ENCODE measurements around the gene INTS13.
A peak's percentile ranks its signal among the peaks of the same experiment; 100 is the strongest.
"Not testable (repeated sequence)": the region's sequence is repeated elsewhere in the genome, so short reads cannot be mapped to it uniquely, and the experiment has no call there.

The INTS13 gene, protein sequence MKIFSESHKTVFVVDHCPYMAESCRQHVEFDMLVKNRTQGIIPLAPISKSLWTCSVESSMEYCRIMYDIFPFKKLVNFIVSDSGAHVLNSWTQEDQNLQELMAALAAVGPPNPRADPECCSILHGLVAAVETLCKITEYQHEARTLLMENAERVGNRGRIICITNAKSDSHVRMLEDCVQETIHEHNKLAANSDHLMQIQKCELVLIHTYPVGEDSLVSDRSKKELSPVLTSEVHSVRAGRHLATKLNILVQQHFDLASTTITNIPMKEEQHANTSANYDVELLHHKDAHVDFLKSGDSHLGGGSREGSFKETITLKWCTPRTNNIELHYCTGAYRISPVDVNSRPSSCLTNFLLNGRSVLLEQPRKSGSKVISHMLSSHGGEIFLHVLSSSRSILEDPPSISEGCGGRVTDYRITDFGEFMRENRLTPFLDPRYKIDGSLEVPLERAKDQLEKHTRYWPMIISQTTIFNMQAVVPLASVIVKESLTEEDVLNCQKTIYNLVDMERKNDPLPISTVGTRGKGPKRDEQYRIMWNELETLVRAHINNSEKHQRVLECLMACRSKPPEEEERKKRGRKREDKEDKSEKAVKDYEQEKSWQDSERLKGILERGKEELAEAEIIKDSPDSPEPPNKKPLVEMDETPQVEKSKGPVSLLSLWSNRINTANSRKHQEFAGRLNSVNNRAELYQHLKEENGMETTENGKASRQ

DNA sequence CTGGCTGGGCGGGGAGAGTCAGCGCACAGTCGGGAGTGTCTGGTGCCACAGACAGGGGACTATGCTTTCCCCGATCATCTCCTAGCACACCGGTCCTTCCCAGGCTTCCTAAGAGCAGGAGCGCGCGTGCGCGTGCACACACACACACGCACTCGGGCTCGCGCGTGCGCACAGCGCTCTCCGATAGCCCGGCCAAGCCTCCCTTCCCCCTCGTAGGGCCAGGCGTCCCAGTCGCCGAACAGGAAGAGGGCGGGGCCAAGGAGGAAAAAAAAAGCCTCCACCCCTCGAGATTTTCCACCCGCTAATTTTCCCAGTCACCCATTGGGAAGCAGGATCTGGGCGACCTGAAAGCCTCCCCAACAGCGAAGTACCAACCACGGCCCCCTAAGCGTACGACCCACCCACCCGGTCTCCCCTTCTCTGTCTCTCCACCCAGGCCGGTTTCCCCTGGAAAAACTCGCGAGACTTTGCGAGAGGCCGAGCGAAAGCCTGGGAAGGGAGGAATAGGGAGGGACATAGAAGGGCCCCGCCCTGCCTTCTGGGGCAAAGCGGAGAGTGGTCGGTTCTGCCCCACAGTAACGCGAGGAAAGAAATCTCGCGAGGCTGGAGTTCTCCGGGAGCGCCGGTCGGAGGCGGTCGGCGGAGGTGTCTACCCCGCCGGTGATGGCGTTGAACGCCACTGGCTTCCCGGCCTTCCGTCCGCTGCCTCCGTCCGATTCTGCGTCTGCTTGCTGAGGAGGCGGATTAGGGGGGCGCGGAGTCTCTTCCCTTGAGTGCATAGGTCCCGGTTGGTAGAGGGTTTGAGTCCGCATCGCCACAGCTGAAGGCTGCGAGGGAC is at the start of gene INTS13, which contains the start of gene FGFR1OP2:
Gene INTS13, minus strand, starts transcription at position 119 of the 838 bp plus-strand sequence. CDS start 1,178 bp downstream, outside the sequence.
Gene FGFR1OP2, plus strand, starts transcription at position 608 of the 838 bp plus-strand sequence. CDS start 15,689 bp downstream, outside the sequence.
- DNase-seq (ENCODE audit: low read depth): peak; percentile 100

DNA sequence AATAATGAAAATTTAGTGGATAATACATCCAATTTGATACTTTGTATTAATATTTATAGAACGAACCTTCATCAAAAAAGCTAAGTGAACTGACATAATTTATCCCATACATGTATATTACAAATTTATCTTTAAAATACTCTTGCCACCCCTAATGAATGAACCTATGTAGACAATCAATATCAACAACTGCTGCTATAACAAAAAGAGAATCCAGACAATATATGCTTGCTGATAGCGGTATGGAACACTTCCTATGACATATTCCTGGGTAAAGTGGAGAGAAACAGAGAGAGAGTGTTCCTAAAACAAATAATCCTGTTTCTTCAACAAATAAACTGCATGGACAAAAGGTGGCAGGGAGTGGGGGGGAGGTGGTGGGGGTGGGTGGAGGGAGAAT is 45.1 kb upstream of the INTS13 start:
- DNase-seq (ENCODE audit: low read depth): no peak

DNA sequence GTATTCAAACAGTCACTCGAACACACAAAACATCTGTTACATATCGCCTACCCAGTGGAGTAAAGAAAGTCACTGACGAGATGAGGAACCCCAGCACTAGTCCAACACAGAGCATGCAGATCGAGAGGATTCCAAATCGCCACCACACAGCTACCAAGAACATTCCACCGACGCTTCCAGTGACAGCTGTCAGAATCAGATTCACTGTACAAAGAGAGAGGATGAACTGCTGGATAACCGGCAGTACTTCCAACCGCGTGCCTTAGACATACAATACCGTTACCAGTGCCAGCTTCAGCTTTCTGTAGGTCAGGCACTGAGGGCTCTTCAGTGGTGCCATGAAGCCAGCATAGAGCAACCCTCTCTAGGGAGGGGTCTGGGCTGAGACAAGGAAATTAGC is 42.0 kb upstream of the INTS13 start:
- DNase-seq (ENCODE audit: low read depth): no peak

DNA sequence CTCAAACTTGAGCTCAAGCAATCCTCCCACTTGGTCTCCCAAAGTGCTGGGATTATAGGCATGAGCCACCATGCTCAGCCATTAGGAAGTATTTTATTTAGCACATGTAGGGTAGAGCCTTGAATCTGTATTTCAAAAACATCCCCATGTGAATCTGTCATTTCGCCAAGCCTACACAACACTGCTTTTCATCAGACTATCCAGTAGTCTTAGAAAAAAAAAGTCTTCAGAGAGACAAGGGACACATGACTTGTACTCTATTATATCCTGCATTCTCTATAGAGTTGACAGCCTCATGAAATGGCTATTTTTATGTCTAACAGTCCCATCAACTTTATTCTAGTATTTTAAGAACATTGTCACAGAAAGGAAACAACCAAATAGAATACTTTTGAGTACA is 41.0 kb upstream of the INTS13 start:
- DNase-seq (ENCODE audit: low read depth): no peak

DNA sequence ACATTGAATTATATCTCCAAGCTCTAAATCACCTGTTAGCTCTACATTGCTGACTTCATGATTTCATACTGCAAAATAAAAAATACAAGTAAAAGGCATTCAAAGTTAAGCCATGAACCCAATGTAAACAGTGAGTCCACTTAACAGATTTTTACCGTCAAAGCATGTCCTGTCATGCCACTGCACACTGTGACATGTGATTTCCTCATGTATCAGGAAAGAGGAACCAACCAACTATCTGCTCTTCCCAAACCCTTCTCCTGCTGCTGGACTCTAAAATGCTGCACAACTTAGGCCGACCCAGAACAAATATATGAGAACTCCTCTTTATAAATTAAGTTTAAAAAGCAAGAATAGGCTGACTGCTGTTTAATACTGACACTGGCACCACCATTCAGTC is 38.9 kb upstream of the INTS13 start:
- no peak for DNase-seq (ENCODE audit: low read depth)

DNA sequence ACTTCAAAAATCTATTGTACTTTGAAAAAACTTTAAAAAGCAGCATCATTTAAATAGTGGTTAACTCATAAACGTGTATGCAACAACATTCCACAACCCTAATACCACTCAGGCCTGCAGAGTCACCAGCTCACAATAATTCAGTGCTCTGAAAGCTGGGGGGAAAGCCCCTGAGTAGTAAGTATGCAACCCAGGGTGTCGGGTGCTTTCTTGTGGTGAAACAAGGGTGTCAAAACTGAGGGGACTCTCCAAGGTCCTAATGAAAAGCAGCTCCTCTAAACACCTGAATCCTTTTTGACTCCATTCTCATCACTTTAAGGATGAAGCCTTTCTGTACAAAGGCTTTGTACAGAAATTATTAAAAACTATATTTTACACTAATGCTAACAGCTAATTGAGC is 34.2 kb upstream of the INTS13 start:
- DNase-seq (ENCODE audit: low read depth): no peak

DNA sequence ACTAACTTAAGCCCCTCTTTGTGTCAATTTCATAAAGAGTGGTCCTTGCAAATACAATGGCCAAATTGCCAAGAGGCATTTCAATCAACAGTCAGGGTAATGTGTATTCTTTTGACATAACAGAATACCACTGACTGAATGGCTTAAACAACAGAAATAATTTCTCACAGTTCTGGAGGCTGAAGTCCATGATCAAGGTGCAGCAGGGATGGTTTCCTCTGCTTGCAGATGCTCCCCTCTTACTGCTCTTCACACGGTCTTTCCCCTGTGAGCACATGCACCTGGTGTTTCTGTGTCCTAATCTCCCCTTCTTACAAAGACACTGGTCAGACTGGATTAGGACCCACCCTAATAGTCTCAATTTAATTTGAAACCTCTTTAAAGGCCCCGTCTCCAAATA is 32.4 kb upstream of the INTS13 start:
- DNase-seq (ENCODE audit: low read depth): no peak

DNA sequence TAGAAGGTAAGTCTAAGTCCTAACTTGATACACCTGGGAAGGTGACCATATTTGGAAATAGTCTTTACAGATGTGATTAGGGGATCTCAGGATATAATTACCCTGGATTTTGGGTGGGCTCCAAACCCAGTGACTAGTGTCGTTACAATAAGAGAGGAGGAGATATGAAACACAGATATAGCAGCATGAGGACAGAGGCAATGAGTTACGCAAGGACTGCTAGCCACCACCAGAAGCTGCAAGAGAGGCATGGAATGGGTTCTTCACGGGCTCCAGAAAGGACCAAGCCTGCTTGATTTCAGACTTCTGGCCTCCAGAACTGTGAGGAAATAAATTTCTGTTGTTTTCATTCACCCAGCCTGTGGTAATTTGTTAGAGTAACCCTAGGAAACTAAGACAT is 29.1 kb upstream of the INTS13 start:
- DNase-seq (ENCODE audit: low read depth): no peak

DNA sequence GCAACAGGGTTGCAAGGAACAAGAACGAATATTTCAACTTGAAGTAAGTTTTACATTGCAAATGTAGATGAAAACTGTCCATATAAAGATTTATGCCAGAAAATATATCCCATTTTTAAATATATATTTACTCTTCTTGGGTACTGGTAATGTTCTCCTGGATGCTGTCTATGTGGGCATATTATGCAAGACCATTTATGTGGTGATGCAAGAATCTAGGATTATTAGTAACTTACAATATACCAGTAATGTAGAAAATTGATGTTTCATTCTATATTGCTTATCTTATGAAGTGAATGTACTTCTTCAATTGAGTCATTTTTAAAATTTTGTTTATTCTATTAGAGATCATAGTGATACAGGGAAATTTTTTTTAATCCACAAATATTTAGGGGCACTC is 25.6 kb upstream of the INTS13 start:
- no peak for DNase-seq (ENCODE audit: low read depth)

DNA sequence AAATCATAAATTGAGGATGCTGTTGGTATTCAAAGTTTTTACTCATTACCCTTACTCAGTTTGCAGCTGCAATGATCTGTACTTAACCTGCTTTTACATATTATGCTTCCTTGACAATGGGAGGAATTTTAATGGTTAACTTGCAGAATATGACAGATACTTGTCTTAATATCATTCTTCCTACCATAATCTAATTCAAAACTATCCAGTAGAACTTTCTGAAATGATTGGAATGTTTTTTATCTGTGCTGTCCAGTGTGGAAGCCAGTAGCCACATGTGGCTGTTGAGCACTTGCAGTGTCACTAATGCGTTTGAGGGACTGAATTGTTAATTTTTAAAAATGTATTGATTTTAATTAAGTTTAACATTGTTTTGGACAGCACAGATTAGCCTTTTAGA is 24.0 kb upstream of the INTS13 start:
- DNase-seq (ENCODE audit: low read depth): no peak

DNA sequence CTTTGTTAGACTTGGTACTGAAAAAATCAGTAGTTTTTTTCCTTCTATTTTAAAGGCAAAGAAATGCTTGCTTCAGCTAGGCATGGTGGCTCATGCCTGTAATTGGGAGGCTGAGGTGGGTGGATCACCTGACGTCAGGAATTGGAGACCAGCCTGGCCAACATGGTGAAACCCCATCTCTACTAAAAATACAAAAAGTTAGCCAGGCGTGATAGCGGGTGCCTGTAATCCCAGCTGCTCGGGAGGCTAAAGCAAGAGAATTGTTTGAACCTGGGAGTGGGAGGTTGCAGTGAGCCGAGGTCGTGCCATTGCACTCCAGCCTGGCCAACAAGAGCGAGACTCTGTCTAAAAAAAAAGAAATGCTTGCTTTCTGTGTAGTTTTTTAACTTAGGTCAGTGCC is 23.6 kb upstream of the INTS13 start:
- not testable (repeated sequence) for DNase-seq (ENCODE audit: low read depth)

DNA sequence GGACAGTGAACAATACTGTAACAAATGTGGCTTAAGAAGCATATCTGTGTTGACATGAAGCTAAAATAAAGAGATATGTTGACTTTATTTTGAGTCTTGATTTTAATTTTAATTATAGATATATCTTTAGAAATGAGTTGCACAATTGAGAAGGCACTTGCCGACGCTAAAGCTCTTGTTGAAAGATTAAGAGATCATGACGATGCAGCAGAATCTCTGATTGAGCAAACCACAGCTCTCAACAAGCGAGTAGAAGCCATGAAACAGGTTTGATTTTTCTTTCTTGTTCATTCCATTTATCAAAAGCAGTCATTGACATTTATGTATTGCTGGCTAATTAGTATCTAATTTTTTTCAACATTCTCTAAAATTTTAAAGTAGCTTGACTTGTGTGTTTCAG is 16.2 kb upstream of the INTS13 start:
- DNase-seq (ENCODE audit: low read depth): no peak

DNA sequence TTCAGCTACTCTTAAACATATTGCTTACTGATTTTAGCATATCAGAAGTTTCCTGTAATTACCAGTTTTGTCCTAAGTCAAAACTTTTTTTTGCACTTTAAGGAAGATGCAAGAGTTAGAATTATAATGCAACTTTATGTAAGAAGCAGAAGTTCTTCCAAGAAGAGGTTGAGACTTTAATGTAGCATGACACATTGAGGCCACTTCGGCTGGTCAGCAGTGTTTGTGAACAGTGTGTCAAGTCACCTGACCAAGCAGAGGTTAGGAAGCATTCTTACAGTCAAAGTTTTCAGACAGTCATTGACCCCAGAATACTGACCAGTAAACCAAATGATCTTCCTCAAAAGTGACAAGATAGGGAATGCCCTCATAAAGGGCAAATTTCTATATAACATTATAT is 15.7 kb upstream of the INTS13 start:
- DNase-seq (ENCODE audit: low read depth): no peak

DNA sequence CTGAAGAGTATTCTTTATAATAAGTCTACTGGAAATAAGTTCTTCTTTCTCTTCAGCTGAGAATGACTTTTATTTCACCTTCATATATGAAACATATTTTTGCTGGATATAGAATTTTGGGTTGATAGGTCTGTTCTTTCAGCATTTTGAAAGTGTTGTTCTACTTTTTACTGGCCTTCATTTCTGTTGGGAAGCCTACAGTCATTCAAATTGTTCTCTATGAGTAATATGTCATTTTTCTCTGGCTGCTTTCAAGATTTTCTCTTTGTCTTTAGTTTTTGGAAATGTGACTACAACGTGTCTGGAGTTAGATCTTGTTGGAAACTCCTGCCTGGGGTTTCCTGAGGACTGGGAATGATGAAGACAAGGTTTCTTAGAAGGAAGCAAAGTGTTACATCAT is 10.5 kb upstream of the INTS13 start:
- DNase-seq (ENCODE audit: low read depth): no peak

DNA sequence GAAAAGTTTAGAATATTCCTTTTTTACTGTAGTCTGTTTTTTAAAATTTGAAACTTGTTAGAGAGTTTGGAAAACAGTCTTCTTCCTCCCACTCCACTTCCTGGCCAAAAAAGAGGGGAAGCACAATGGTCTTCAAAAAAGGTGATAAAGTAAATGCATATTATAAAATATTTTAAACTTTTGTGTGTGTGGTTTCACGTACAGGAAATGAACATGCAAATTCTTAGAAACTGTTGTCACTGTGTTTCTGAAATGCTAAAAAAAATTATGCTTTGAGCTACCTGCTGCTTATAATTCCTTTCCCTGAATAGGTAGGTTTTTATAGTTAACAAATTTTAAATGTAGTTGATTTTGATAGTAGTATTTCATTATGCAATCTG is 3.4 kb upstream of the INTS13 start:
- peak; percentile 28 for DNase-seq (ENCODE audit: low read depth)

DNA sequence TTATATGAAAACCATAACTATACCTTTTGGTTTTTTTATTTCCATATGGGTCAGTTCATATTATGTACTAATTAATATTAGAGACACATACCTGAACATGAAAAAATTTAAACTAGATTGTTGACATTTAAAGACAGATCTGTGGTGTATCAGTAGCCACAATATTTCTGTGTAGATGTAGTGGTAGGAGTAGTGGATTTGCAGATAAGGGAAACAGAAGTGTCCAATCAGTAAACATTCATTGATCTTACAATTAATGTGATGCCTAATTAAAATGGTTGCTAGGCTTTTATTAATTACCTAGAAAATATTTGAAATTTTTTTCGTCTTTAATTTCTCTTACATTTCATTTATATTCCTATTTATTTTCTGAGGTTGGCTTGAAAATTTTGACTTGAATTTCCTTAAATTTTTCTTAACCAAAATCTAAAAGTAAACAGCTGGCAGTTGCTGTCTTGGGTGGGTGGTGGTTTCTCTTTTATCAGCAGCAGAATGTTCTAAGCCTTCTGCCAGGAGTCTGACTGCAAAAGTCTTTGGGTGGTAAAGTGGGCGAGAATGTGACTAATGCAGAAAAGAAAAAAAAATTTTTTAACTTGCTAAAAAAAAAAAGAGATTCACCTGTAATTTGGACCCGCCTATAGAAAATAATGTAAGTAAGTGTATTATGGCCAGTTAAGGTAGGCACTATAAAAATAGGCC is 2.9 kb upstream of the INTS13 start:
- peak; percentile 44 for DNase-seq (ENCODE audit: low read depth)

DNA sequence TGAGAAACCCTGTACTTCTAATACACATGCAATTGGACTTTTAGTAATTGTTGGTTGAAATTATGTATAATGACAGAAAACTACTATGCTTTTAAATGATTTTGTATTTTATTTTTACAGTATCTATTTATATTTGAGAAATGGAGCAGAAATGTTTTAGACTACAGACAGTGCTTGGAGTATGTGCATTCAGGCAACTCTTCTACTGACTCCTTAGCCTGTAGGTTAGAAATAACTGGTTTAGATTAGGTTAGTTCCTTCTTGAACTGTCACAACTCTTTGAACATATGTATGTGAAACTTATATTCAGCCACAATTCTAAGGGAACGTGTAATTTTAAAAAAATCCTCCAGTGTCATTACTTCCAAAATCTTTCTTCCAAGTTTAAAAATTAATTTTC is 2.2 kb upstream of the INTS13 start:
- no peak for DNase-seq (ENCODE audit: low read depth)

DNA sequence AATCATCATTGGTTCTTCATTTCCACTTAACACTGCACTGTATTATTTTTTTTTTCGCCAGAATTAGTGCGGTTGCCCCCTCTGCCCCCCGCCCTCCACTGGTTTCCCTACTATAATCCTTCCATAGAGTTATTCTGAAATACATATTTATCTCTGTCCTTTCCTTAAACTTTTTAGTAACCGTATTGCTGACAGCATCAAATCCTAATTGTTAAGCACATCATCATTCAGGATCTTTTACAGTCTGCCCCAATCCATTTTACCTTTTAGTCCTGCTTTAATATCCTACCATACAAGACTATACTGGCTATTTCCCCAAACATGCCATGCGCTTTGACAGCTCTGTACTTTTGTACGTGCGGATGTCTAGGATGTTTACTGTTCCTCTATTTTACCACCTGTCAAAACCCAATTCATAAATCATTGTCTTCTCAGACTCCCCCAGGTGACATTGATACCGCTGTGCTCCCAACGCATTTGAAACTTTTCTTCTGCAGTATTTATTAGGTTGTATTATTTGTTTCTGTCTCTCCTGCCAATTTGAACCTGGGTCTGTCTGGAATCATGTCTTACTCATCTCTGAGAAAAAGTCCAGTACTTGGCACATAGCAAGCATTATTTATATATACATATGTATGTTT is 1.5 kb upstream of the INTS13 start:
- DNase-seq (ENCODE audit: low read depth): peak; percentile 43

DNA sequence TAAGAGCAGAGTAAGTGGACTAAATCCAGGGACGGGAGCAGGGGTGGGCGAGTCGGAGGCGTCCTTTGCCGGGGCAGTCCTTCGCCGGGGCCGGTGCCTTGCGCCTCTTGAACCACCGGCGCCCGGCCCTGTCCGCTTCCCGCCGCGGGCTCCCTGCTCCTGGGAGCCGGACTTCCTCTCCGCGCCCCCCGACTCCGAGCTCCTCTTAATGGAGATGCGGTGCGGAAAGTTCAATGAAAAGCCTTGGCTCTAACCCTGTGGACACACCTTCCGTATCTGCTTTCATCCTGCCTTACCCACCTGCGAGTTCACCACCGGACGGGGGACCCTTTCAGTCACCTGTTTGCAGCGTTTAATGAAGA is 901 bp upstream of the INTS13 start:
- peak; percentile 62 for DNase-seq (ENCODE audit: low read depth)

DNA sequence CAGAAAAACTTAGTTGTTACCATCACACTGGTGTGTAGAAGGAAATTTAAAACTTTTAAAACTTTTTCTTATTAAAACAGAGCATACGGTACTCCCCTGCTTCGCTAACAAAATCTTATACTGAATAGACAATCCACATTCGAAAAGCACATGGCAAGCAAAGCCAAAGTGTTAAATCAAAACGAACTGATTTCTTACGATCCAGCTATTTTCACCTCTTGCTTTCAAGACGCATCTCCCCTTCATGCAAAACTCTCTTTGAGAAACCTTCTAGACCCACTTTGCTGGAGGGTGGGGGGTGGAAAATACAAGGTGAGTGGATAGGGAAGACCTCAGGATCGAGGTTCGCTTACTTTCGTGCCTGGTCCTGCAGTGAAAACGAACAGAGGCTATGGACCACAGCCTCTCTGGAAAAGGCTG is 328 bp downstream of the INTS13 start:
- no peak for DNase-seq (ENCODE audit: low read depth)

All from ELR (cell line).